Lower lobe of right lung (tissue), 2 donors: ENCODE results near the gene STPG3. TPM values are rescaled to one million over a fixed set of nuclear protein-coding genes. Genes with fewer than 3 reads are reported as not detected.

Experiments
- ATAC-seq, 2 donors: fragments of 200-7000 bp; cut with Tn5 transposase; one replicate each; pipeline ENCODE4 v1.9.1; 2020 to 2022; ENCODE audit warnings: mild to moderate bottlenecking in 2 of 2, moderate library complexity in 2 of 2
- DNase-seq: peaks from one replicate; pipeline ENCODE4 v3.0.0-alpha.2; 2020
- H3K27ac ChIP-seq: fragments of 200-600 bp; one replicate; pipeline ENCODE4 v1.8.0; 2022
- H3K27me3 ChIP-seq: fragments of 200-600 bp; one replicate; pipeline ENCODE4 v1.8.0; 2022; ENCODE audit warnings: low read depth
- H3K36me3 ChIP-seq: fragments of 200-600 bp; one replicate; pipeline ENCODE4 v1.8.0; 2022; ENCODE audit warnings: mild to moderate bottlenecking
- H3K4me1 ChIP-seq: fragments of 200-600 bp; one replicate; pipeline ENCODE4 v1.8.0; 2022
- H3K4me3 ChIP-seq: fragments of 200-600 bp; one replicate; pipeline ENCODE4 v1.8.0; 2022; ENCODE audit warnings: mild to moderate bottlenecking
- H3K9me3 ChIP-seq: fragments of 200-600 bp; one replicate; pipeline ENCODE4 v1.8.0; 2022
- CTCF ChIP-seq: fragments of 200-600 bp; IDR thresholded peaks from one replicate; pipeline ENCODE4 v1.8.0; 2022; ENCODE audit warnings: antibody characterized with exemption, mild to moderate bottlenecking
- intact Hi-C: fragments of 100-400 bp; cut with DNase I; formaldehyde crosslinking; loops from one replicate; pipeline ENCODE4 v1.11.0; 2022
- total RNA-seq: library from RNA; stranded (reverse); fragmentation: NEBNext Ultra II Directional; extraction: Animal tissue kit (Norgen Biotek cat#: 25700); gene quantifications from one replicate; pipeline ENCODE4 v1.2.1, GENCODE V29; 2021
- donor health status: DM: no; HTN: yes; CAD: no; lungs with severe emphysema.

The STPG3 gene
- total RNA-seq, 1 donor from 2014 or later = 0.38 TPM

DNA sequence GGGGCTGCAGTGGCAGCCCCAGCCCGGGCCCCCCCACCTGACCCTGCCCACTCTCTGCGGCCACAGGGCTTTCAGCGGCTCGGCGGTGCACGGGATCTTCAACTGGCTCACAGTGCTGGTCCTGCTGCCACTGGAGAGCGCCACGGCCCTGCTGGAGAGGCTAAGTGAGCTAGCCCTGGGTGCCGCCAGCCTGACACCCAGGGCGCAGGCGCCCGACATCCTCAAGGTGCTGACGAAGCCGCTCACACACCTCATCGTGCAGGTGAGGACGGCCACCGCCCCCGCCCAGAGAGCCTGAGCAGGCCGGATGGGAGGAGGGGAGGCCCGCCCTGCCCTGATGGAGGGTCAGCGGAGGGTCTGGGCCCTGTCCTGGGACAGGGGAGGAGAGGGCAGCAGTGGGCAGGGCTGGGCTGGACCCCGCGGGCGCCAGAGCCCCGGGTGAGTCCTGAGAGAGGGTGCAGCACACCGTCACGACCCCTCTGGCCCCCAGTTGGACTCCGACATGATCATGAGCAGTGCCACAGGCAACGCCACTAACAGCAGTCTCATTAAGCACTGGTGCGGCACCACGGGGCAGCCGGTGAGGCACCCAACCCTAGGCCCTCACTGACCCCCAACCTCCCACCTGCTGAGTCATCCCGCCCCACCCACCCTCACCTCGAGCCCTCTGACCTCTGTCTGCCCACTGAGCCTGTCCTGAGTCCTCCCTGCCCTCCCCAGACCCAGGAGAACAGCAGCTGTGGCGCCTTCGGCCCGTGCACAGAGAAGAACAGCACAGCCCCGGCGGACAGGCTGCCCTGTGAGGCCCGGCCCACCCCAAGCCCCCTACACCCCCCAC is 17.7 kb upstream of the STPG3 start:
- Histone ChIP-seq H3K36me3 (no peaks in the 10 kb centered on the region), H3K4me1 (peaks cover 18% of the 10 kb centered on the region), H3K27ac (no peak overlapping the region), H3K27me3 (peaks cover 60% of the 10 kb centered on the region), H3K9me3 (no peaks in the 10 kb centered on the region), H3K4me3 (no peak overlapping the region)
- no peak for TF ChIP-seq CTCF
- DNase-seq = no peak
- ATAC-seq = no peak
- intact Hi-C loops = no loop called here

DNA sequence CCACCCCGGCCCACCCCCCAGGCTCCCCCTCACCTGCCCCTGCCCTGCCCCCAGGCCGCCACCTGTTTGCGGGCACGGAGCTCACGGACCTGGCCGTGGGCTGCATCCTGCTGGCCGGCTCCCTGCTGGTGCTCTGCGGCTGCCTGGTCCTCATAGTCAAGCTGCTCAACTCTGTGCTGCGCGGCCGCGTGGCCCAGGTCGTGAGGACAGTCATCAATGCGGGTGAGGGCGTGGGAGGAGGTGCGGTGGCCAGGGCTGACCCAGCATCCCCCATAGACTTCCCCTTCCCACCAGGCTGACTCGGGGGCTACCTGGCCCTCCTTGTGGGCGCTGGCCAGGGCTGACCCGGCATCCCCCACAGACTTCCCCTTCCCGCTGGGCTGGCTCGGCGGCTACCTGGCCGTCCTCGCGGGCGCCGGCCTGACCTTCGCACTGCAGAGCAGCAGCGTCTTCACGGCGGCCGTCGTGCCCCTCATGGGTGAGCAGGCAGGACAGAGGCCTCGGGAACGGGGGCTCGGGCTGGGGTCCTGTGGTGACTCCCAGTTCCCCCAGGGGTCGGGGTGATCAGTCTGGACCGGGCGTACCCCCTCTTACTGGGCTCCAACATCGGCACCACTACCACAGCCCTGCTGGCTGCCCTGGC is 16.9 kb upstream of the STPG3 start:
- ATAC-seq = no peak
- Histone ChIP-seq H3K27ac (no peak overlapping the region), H3K27me3 (peaks cover 53% of the 10 kb centered on the region), H3K36me3 (no peaks in the 10 kb centered on the region), H3K9me3 (no peaks in the 10 kb centered on the region), H3K4me3 (no peak overlapping the region), H3K4me1 (peaks cover 27% of the 10 kb centered on the region)
- no peak for DNase-seq
- intact Hi-C loops = no loop called here
- TF ChIP-seq CTCF = no peak

- Histone ChIP-seq H3K27ac (no peak overlapping the region), H3K9me3 (no peaks in the 10 kb centered on the region), H3K4me1 (peaks cover 34% of the 10 kb centered on the region), H3K36me3 (no peaks in the 10 kb centered on the region), H3K27me3 (peaks cover 46% of the 10 kb centered on the region), H3K4me3 (no peak overlapping the region)
- ATAC-seq (no peak), DNase-seq (no peak)
- no peak for TF ChIP-seq CTCF
- intact Hi-C loops = no loop called here
Measured at GRCh38 chr9:137234758-137235423, 16.2 kb upstream of the STPG3 start.

- no peak for TF ChIP-seq CTCF
- peak overlapping the region; percentile 8 for H3K4me3 ChIP-seq
- no peak overlapping the region for H3K27ac ChIP-seq
- no peak for ATAC-seq
- H3K4me1 ChIP-seq = peaks cover 37% of the 10 kb centered on the region
- no peaks in the 10 kb centered on the region for H3K9me3 ChIP-seq
- intact Hi-C loops = no loop called here
- H3K36me3 ChIP-seq = no peaks in the 10 kb centered on the region
- H3K27me3 ChIP-seq = peaks cover 39% of the 10 kb centered on the region
- no peak for DNase-seq
Measured at GRCh38 chr9:137235424-137236237, 15.5 kb upstream of the STPG3 start.
